GM12865 (cell line): ENCODE results near the gene TCHHL1.

Experiments used
- DNase-seq: peaks from one replicate; pipeline ENCODE4 v3.0.0; 2010; ENCODE audit warnings: low read depth
- H3K4me3 ChIP-seq: 2 replicates; pipeline ENCODE4 v1.5.1; 2011; ENCODE audit warnings: mild to moderate bottlenecking, low read depth, low read length, control low read depth
- CTCF ChIP-seq: IDR thresholded peaks from 2 replicates; pipeline ENCODE4 v1.5.1; 2011; ENCODE audit warnings: low read length, control low read depth, low read depth, inconsistent platforms; ENCODE audit not compliant: insufficient read depth; ENCODE audit errors: missing control alignments

Gene TCHHL1

DNA sequence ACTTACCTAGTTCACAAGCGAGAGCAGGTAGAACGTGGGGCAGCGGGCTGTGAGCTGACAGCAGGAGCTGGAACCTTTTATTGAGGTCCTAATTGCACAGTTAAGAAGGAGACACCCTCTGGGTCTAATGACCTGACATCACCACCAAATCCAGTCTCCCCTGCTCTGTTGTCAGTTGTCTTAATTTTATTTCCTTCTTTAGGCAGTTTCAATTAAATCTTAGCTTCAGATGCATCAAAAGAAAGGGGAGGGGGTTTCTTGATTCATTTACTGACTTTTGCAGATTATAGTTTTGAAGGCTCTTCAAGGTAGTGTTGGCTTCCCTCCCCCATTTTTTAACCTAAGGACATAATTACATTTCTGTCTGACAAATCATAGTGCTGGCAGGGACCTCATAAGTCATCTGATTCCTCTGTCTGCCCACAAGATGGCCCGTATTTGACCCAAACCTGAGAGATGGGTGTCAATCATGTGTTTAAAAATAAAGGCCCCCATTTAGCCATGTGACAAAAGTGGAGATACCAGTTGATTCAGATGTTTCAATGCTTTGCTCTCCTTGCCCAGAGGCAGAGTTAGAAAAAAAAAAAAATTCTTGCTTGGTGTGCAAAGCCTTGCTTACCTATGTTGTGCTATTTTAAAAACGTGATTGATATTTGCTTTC is at the start of gene TCHHL1:
TSS of gene TCHHL1 (minus strand) at position 51 of the 661 bp plus-strand sequence. CDS start 921 bp downstream, outside the sequence.
- TF ChIP-seq CTCF, result no peak
- no peak within 1 kb of the TSS for H3K4me3 ChIP-seq
- no peak for DNase-seq

DNA sequence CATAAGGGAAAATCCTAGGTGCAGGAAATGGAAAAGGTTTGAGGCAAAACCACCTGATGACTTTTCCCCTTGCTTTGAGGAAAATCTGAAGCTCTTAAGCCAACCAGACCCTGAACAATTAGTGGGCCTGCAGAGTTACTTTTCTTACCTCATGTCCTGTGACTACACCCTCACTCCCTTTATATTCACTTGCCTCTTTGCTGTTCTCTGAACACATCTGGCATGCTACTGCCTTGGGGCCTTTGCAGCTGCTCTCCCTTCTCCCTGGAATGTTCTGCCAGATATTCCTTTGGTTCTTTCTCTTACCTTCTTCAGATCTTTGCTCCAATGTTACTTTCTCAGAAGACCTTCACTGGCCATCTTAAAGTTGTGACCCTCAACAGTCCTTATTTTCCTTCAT is 48.4 kb upstream of the TCHHL1 start:
- TF ChIP-seq CTCF, result no peak
- no peak overlapping the region for H3K4me3 ChIP-seq
- no peak for DNase-seq

- no peak overlapping the region for H3K4me3 ChIP-seq
- DNase-seq, result no peak
- no peak for TF ChIP-seq CTCF
Measured at GRCh38 chr1:152130186-152130585, 41.3 kb upstream of the TCHHL1 start.

GRCh38 chr1:152127673-152128072 is 38.8 kb upstream of the TCHHL1 start:
- no peak overlapping the region for H3K4me3 ChIP-seq
- TF ChIP-seq CTCF, result no peak
- DNase-seq, result no peak

DNA sequence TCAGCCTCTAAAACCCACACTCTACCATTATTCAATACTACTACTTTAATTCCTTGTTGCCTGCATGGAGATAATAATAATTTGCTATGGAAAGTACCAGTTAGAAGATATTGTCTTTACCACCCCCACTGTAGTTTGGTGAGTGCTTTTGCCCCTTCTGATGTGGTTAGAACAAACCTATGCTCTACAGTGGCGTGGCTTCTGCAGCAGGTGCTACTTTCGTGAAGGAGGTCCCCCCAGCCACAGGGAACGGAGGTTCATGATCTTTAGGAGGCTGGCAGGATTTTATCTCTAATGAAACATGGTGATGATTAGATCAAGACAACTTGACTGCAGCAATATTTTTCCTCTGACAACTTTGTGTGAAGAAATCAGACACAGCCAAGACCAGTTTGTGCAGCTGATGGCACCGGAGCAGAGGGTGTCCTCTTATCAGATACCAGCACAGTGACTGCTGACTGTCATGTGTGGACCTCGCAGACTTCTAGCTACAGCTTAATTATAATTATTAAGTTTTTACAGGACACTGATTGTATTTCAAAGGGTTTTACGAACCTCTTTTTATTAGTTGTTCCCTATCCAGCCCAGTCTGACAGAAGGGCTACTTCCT is 37.1 kb upstream of the TCHHL1 start:
- TF ChIP-seq CTCF, result no peak
- no peak overlapping the region for H3K4me3 ChIP-seq
- DNase-seq, result no peak

GRCh38 chr1:152118915-152119314 is 30.1 kb upstream of the TCHHL1 start:
- no peak overlapping the region for H3K4me3 ChIP-seq
- no peak for TF ChIP-seq CTCF
- DNase-seq, result no peak

DNA sequence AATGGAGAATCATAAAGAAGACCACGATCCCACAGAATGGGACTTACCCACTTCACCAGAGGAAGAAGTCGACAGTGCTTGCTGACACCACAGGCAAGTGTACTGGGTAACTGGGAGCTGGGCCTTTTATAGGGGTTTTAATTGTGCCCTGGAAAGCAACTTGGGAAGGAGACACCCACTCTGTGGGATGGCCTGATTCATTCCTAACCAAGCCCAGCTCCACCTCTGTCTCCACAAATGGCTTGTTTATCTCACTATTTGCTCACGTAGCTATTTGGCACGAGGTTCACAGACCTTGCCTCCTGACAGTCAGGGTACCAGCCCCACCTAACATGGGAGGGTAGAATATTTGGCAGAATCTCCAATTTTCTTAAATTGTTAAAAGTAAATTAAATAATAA is 26.5 kb upstream of the TCHHL1 start, which contains the start of gene TCHH:
TSS of gene TCHH (minus strand) at position 101 of the 400 bp plus-strand sequence. CDS start 1,364 bp downstream, outside the sequence.
- TF ChIP-seq CTCF, result no peak
- H3K4me3 ChIP-seq, result no peak within 1 kb of the TSS
- no peak for DNase-seq
